Activated T-helper 1 cell treated with Interleukin-2 at 50 U/mL for 16 hours (primary cell): ENCODE measurements around the gene PLCB4.

ENCODE experiments used
- DNase-seq: peaks from one replicate; pipeline ENCODE4 v3.0.0-alpha.2; 2020; ENCODE audit warnings: low read depth

PLCB4 gene

GRCh38 chr20:9453201-9453600 is 384.3 kb downstream of the PLCB4 start:
- DNase-seq = no peak

GRCh38 chr20:9454791-9455190 is 385.9 kb downstream of the PLCB4 start:
- DNase-seq = no peak

DNA sequence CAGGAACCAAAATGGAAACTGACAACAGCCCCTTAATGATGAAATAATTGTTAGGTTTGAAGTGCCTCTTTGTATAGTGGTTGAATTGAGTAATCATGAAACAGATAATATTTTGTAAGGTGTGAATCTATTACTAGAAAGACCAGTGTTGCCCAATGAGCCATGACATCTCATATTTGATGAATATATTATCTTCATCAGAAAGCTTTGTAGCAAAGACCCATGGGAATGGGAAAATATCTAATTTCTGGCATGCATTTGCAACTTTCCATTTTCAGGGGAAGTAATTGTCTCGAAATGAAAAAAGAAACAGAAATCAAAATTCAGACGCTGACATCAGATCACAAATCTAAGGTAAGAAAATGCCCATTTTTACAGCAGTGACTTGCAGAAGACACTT is 388.2 kb downstream of the PLCB4 start:
- DNase-seq = no peak

- DNase-seq = no peak
Observed at GRCh38 chr20:9458138-9458796, 389.4 kb downstream of the PLCB4 start.

GRCh38 chr20:9460518-9460917 is 391.6 kb downstream of the PLCB4 start:
- DNase-seq = no peak

- DNase-seq = no peak
Observed at GRCh38 chr20:9467995-9468394, 399.1 kb downstream of the PLCB4 start.

- no peak for DNase-seq
Observed at GRCh38 chr20:9474835-9475415, 406.0 kb downstream of the PLCB4 start.

GRCh38 chr20:9475456-9475855 is 406.6 kb downstream of the PLCB4 start:
- no peak for DNase-seq

DNA sequence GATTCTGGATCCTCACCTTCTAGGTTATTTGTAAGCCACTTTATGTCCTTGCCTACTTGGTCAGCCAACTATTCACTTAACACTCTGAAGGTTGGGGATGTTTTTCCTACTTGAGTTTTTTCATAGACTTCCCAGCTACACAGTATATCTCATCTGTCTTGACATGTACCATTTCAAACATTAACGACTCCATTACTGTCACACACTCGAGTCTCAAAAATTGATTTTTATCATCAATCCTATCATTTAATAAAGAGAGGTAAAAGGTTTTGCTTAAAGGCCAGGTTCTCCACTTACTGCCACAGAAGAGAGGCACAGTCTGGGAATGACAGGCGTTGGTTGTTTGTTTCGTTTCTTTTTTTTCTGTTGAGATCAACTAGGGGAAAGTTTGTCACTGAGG is 407.3 kb downstream of the PLCB4 start:
- no peak for DNase-seq

DNA sequence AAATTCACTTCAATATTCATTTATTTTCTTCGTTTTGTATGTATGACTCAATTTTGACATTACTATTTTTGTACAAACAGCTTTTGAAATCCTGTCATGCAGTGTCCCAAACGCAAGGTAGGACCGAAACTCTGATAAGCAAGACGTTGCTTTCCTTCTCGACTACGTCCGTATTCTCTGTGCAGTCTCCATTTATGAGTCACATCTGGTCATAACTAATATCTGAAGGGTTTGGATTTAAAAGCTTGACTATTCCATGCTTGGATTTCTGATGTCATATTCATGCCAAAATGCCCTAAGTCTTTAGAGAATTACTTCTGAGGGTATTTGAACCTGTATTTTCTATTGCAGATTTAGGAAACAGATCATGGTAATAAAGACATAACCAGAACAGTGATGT is 407.8 kb downstream of the PLCB4 start:
- DNase-seq = no peak

DNA sequence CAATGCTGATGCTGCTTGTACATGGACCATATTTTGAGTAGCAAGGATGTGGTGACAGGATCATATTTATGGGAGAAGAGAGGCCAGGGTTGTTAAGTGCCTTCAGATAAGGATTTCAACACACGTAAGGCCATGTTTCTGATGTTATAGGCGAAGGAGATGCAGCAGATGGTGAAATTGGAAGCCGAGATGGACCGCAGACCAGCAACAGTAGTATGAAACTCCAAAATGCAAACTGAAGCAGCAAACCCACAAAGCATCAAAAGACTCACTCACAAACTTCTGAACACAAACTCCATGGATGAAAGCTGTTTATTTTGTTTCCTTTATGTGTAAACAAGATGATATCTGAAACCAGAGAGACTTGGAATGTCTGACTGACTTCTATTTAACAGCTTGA is 409.9 kb downstream of the PLCB4 start:
- DNase-seq = no peak

DNA sequence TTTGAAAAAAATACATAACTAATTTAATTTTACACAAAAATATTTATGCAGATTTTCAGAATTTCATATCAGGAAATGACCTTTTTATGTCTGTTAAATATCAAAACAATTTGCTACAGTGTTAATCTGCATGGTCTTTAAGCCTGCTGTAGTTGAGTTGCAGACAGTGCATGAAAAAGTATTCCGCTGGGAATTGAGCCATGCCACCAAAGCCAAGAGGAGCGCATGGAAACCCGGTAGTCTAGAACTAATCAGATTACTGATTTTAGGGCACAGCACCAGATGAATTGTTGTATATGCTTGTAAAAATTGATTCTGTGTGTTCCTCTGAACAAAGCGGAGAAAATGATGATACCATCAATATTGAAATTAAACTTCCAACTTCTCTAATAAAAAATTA is 411.2 kb downstream of the PLCB4 start:
- no peak for DNase-seq

DNA sequence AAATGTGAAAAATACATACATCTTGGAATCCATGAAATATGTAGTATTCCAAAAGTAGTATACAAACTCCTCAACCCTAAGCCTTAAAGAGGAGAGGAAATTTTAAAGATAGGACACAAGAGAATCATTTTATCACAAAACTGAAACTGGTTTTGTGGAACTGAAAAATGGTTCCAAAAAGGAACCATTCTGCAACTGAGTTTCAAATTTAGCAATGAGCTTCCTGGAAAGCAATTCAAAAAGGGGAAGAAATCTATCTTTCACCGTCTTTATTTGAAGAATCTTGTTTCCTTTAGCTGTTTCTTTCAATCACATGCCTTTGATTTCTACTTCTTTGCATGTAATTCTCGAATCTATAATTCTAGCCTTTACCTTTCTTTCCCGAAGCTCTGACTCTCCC is 413.3 kb downstream of the PLCB4 start:
- DNase-seq = no peak

DNA sequence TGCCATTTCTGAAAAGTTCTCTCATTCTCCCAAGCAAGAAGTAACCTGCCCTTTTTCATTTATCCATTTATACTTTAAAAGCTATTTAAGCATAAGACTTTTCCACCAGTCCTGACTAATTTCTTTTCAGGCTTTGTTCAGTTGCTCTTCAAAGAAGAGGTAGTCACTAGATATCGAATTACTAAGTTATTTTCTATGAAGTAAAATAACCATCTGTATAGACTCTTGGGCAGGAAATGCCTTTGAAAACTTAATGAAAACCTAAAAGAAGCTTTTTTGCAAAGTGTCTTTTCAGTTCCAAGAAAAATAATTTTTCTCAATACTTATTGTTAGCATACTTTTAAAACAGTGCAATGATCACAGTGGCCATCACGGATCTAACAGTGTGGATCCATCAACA is 414.2 kb downstream of the PLCB4 start:
- no peak for DNase-seq

DNA sequence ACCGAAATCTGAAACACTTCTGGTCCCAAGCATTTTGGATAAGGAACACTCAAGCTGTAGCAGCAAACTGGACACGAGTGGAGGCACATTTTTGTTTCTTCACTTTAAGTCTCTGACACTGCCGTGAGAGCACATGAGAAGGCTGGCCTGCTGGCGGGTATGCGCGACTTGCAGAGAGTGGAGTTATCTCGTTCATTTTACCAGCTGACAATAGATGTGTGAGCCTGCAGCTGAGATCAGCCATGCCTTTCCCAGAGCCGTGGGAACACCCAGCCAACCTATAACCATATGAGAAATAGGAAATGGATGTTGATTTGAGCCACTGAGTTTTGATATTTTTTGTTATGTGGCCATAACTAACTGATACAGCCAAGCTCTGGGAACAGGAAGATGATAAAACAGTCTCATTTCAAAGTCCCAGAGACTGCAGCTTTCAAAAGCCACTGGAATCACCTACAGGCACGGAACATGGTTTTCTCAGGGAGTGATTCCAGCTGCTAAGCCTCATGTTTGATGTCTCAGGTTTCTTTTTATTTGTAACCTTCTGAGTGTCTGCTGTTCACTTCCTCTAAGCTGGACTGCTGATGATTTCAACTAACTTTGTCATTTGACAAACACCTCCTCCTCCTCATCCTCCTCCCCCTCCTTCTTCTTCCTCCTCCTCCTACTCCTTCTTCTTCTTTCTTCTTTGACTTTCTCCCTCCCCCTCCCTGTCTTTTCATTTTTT is 416.9 kb downstream of the PLCB4 start:
- DNase-seq = no peak

DNA sequence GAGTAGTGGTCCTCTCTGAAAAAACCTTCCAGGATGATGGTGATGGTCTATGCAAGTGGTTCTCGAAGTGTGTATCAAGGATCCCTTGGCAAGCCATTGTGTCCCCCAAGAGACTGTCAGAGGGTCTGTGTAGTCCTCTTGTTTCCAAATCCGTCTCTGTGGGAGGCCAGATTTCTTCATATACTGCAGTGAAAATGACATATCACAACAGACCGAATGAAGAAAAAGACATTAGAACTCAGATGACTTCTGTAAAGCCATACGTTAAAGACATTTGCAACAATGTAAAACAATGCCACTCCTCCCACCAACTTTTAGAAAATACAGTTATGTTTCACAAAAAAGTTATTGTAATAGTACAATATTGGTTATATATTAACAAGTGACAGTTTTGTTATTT is 418.3 kb downstream of the PLCB4 start:
- no peak for DNase-seq

DNA sequence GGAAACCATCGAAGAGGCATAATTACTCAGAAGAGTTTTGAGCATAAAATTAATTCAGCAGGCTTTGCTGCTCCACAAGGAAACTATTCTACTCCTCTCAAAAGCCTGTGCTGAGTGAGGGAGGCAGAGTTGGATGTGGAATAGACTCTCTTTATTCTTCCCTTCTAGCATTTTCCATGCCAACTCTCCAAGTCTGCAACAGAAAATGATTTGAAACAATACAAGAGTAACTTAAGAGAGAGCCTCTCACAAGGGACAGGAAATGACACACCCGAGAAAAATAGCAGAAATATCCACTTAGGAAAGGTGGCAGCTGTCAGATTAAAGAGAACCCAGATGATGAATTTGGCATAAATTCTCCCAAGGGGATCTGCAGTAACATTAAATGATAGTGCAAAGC is 419.2 kb downstream of the PLCB4 start:
- DNase-seq = no peak

GRCh38 chr20:9490161-9490560 is 421.3 kb downstream of the PLCB4 start:
- DNase-seq = no peak

DNA sequence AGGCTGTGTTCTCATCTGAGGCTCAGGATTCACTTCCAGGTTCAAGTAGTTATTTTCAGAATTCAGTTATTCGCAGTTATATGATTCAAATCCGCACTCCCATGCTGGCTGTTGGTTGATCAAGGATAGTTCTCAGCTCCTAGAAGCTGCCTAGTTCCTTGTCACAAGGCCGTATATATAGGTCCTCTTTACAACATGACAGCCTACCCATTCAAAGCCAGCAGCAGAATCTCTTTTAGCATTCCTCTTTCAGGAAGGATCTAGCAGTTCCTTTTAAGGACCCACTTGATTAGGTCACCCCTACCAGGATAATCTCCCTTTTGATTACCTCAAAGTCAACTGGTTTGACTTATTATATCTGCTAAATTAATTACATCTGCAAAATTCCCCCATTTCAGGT is 421.7 kb downstream of the PLCB4 start:
- DNase-seq = no peak

DNA sequence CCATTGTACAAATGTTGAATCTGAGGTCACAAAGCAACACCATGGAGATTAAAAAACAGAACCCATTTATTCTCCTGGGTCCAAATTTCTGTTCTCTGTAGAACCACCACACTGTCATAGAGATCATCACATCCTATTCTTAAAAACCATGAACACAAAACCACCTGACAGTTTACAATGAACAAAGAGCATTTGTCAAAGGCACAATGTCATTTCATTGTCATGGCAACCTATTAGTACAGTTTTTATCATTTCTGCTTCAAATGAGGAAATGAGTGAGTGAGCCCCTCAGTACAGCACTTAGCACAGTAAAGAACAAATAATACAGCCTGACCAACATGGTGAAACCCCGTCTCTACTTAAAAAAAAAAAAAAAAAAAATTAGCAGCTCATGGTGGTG is 422.4 kb downstream of the PLCB4 start:
- DNase-seq = no peak

DNA sequence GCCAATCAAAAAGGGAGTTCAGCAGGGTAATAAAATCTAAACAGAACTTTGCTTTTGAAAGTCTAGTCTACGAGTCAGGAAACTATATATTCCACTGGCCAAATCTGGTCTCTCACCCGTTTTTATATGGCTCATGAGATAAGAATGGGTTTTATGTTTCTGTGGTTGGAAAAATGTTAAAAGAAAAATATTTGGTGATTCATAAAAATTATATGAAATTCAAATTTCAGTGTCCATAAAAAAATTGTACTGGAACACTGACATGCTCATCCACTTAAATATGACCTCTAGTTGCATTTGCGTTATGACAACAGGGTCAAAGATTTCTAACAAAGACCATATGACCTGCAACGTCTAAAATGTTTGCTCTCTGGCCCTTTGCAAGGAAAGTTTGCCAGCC is 423.2 kb downstream of the PLCB4 start:
- DNase-seq = no peak

DNA sequence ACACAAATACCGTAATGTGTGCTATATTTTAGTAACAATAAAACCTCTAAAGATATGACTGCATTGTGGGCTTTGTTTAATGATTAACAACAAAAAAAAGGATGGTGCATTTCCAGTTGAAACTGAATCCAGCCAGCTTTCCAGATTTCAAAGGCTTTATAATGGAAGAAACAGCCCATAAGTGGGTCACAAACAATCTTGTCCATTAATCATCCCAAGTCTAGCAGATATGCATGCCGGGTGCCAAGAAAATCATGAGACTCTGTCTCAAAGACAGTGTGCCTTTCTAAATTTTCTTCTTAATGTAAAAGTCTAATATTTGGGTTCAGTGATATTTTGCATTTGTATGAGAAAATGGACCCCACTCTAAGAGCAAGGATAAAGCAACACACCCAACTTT is 424.9 kb downstream of the PLCB4 start:
- no peak for DNase-seq

DNA sequence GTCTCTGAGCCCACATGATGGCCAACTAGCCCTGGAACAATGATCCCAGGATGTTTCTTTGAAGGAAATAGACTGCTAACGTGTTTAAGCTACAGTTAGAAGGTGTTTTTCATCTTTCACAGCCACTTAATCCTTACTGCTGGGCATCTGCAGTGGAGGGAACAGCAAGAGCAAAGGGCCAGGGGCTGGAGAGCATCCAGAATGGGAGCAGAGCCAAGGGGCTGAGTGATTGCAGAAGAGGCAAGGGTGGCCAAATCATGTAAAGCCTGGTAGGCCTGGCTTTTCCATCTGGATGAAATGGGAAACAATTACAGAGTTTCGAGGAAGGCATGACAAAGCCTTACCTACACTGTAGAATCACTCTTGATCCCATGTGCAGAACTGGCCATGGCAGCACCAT is 426.8 kb downstream of the PLCB4 start:
- no peak for DNase-seq

DNA sequence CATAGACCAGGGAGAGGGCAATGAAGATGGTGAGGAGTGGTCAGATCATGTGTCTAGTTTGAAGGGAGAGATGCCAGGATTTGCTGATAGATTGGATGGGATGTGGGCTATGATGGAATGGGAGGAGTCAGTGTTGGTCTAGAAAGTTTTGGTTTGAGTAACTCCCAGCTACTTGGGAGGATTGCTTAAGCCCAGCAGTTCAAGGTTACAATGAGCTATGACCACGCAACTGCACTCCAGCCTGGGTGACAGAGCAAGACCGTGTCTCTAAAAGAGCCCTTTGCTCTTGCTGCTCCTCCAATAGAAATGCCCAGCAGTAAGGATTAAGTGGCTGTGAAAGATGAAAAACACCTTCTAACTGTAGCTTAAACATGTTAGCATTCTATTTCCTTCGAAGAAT is 427.3 kb downstream of the PLCB4 start:
- DNase-seq = no peak
